HG03558 (cell line): Measurements from ENCODE around the gene RMND1.
"Not testable (repeated sequence)": the region's sequence is repeated elsewhere in the genome, so short reads cannot be mapped to it uniquely, and the experiment has no call there.

Source experiments
- ATAC-seq: cut with Tn5 transposase; IDR thresholded peaks from one replicate; pipeline ENCODE4 v1.9.1; 2021; ENCODE audit warnings: moderate number of reproducible peaks; ENCODE audit not compliant: unreplicated experiment; ENCODE audit errors: extremely low read depth

Gene RMND1

GRCh38 chr6:151357758-151358436, 94.0 kb downstream of the RMND1 start:
- ATAC-seq: no peak

GRCh38 chr6:151356983-151357382, 94.9 kb downstream of the RMND1 start:
- not testable (repeated sequence) for ATAC-seq
